Upper lobe of left lung (tissue), 6 donors: ENCODE measurements around the gene GOLGA6L6. TPM values are rescaled to one million over a fixed set of nuclear protein-coding genes. Genes with fewer than 3 reads are reported as not detected.
"Not testable (repeated sequence)": the region's sequence is repeated elsewhere in the genome, so short reads cannot be mapped to it uniquely, and the experiment has no call there.

ENCODE experiments used
- ATAC-seq, 2 donors: fragments of 200-7000 bp; cut with Tn5 transposase; one replicate each; pipeline ENCODE4 v1.9.1; 2022; ENCODE audit warnings: mild to moderate bottlenecking in 2 of 2, moderate library complexity in 2 of 2; ENCODE audit not compliant: low FRiP score in 2 of 2
- DNase-seq, 2 donors: peaks; one replicate each; pipeline ENCODE4 v3.0.0-alpha.2; 2019 to 2020
- H3K27ac ChIP-seq, 4 donors: fragments of 200-600 bp; sonication (generic); one replicate each; pipeline ENCODE4 v1.5.1; 2016 to 2019
- H3K27me3 ChIP-seq, 4 donors: fragments of 200-600 bp; sonication (generic); one replicate each; pipeline ENCODE4 v1.5.1; 2017 to 2019
- H3K36me3 ChIP-seq, 4 donors: fragments of 200-600 bp; sonication (generic); one replicate each; pipeline ENCODE4 v1.5.1; 2016 to 2019
- H3K4me1 ChIP-seq, 4 donors: fragments of 200-600 bp; sonication (generic); one replicate each; pipeline ENCODE4 v1.5.1; 2018 to 2019
- H3K4me3 ChIP-seq, 4 donors: fragments of 200-600 bp; sonication (generic); one replicate each; pipeline ENCODE4 v1.5.1; 2017 to 2019; ENCODE audit warnings: mild to moderate bottlenecking in 2 of 4, moderate library complexity in 1 of 4
- H3K9me3 ChIP-seq, 4 donors: fragments of 200-600 bp; sonication (generic); one replicate each; pipeline ENCODE4 v1.5.1; 2018 to 2019
- WGBS, 2 donors: methylation state at CpG; one replicate each; pipeline ENCODE4 v1.1.5; 2017 to 2018; 5-methylcytosine and 5-hydroxymethylcytosine counted together
- total RNA-seq, 6 donors: library from RNA; depleted of rRNA in 4 of 6; stranded (reverse); fragments of >200 nt in 4 of 6; gene quantifications; one replicate each; pipeline versions ENCODE4 v1.1.0 to v1.2.1, GENCODE V29; 2016 to 2021
- donor health status: DM: no; HTN: no; CAD: no; lungs with moderate emphysema.
- donor health status: DM: no; HTN: yes; CAD: no; lungs with severe emphysema.

The GOLGA6L6 gene
- total RNA-seq = not detected

- H3K9me3 ChIP-seq, H3K4me1 ChIP-seq, H3K27me3 ChIP-seq, H3K36me3 ChIP-seq, DNase-seq, H3K4me3 ChIP-seq, H3K27ac ChIP-seq, ATAC-seq: not testable (repeated sequence)
- 82 to 87% methylated on average over 4 of the region's 7 CpGs for WGBS, 2 donors
These were observed at the start of gene GOLGA6L6 for GRCh38 chr15:20541700-20542099. TSS of gene GOLGA6L6 (minus strand) at chr15:20541800. CDS start at chr15:20541709, 91 bp downstream.

GRCh38 chr15:20590069-20590468 is 48.5 kb upstream of the GOLGA6L6 start:
- DNase-seq, H3K4me1 ChIP-seq, H3K36me3 ChIP-seq, H3K9me3 ChIP-seq, ATAC-seq, H3K27ac ChIP-seq, H3K27me3 ChIP-seq, H3K4me3 ChIP-seq: not testable (repeated sequence)
- no CpG with 5 or more reads among the region's 2 CpGs for WGBS, 2 donors

GRCh38 chr15:20586821-20587220 is 45.2 kb upstream of the GOLGA6L6 start:
- H3K4me3 ChIP-seq, H3K36me3 ChIP-seq, DNase-seq, H3K27ac ChIP-seq, H3K27me3 ChIP-seq, H3K4me1 ChIP-seq, ATAC-seq, H3K9me3 ChIP-seq: not testable (repeated sequence)
- no CpG with 5 or more reads among the region's 3 CpGs for WGBS, 2 donors

- not testable (repeated sequence) for H3K27ac ChIP-seq, H3K27me3 ChIP-seq, H3K9me3 ChIP-seq, H3K36me3 ChIP-seq, H3K4me1 ChIP-seq, H3K4me3 ChIP-seq
- 92% methylated on average over 5 of the region's 18 CpGs; no CpG with 5 or more reads in 1 of the 2 donors for WGBS, 2 donors
- DNase-seq (peak in 1 of 2 donors; percentile 81), ATAC-seq (peak; percentile 13 to 15)
These were observed 41.1 kb upstream of the GOLGA6L6 start for GRCh38 chr15:20582726-20583115.

- WGBS, 2 donors = no CpG with 5 or more reads among the region's 39 CpGs
- DNase-seq = peak in 1 of 2 donors; percentile 21
- not testable (repeated sequence) for H3K36me3 ChIP-seq, H3K4me3 ChIP-seq, H3K9me3 ChIP-seq, H3K4me1 ChIP-seq, H3K27me3 ChIP-seq, H3K27ac ChIP-seq
- ATAC-seq = peak; percentile 41
These were observed 40.6 kb upstream of the GOLGA6L6 start for GRCh38 chr15:20582109-20582725.

- H3K36me3 ChIP-seq, H3K9me3 ChIP-seq, H3K27ac ChIP-seq, H3K4me1 ChIP-seq, H3K4me3 ChIP-seq, H3K27me3 ChIP-seq: not testable (repeated sequence)
- WGBS, 2 donors = no CpG with 5 or more reads among the region's 62 CpGs
- ATAC-seq = peak; percentile 61 to 65
- peak in 1 of 2 donors; percentile 45 for DNase-seq
These were observed 39.9 kb upstream of the GOLGA6L6 start for GRCh38 chr15:20581261-20582108.

- H3K4me3 ChIP-seq = not testable (repeated sequence)
- DNase-seq = peak in 1 of 2 donors; percentile 25
These were observed 38.1 kb upstream of the GOLGA6L6 start for GRCh38 chr15:20579662-20580061.

GRCh38 chr15:20551289-20551688 is 9.7 kb upstream of the GOLGA6L6 start:
- DNase-seq = peak in 1 of 2 donors; percentile 63
- not testable (repeated sequence) for ATAC-seq, H3K36me3 ChIP-seq, H3K4me1 ChIP-seq, H3K27ac ChIP-seq, H3K27me3 ChIP-seq, H3K4me3 ChIP-seq, H3K9me3 ChIP-seq
- 93% methylated on average over 3 of the region's 19 CpGs; no CpG with 5 or more reads in 1 of the 2 donors for WGBS, 2 donors

More at GRCh38 chr15:20579662-20580061, 38.1 kb upstream of the GOLGA6L6 start:
- ATAC-seq = peak in 1 of 2 donors; percentile 51
- not testable (repeated sequence) for H3K4me1 ChIP-seq, H3K36me3 ChIP-seq, H3K27ac ChIP-seq, H3K9me3 ChIP-seq, H3K27me3 ChIP-seq
- 92% methylated on average over 11 of the region's 14 CpGs; no CpG with 5 or more reads in 1 of the 2 donors for WGBS, 2 donors

- DNase-seq = peak in 1 of 2 donors; percentile 73
- H3K4me1 ChIP-seq, H3K27me3 ChIP-seq, H3K9me3 ChIP-seq, ATAC-seq, H3K4me3 ChIP-seq, H3K36me3 ChIP-seq, H3K27ac ChIP-seq: not testable (repeated sequence)
- WGBS, 2 donors = no CpG with 5 or more reads among the region's 87 CpGs
These were observed 35.5 kb downstream of the GOLGA6L6 start for GRCh38 chr15:20505926-20506658.

GRCh38 chr15:20502839-20503238 is 38.8 kb downstream of the GOLGA6L6 start:
- DNase-seq, H3K27ac ChIP-seq, H3K4me3 ChIP-seq, ATAC-seq, H3K27me3 ChIP-seq, H3K9me3 ChIP-seq, H3K4me1 ChIP-seq, H3K36me3 ChIP-seq: not testable (repeated sequence)
- WGBS, 2 donors = no CpG with 5 or more reads among the region's 3 CpGs

GRCh38 chr15:20501512-20502222 is 39.9 kb downstream of the GOLGA6L6 start:
- not testable (repeated sequence) for H3K27me3 ChIP-seq, DNase-seq, H3K9me3 ChIP-seq, ATAC-seq, H3K4me1 ChIP-seq, H3K36me3 ChIP-seq, H3K4me3 ChIP-seq, H3K27ac ChIP-seq
- no CpG with 5 or more reads among the region's 5 CpGs for WGBS, 2 donors

GRCh38 chr15:20497781-20498180 is 43.8 kb downstream of the GOLGA6L6 start:
- WGBS, 2 donors = no CpG with 5 or more reads among the region's 9 CpGs
- H3K4me3 ChIP-seq, DNase-seq, H3K4me1 ChIP-seq, H3K27me3 ChIP-seq, H3K9me3 ChIP-seq, H3K36me3 ChIP-seq, ATAC-seq, H3K27ac ChIP-seq: not testable (repeated sequence)
